Measurements from ENCODE around the gene WTAP. TPM values are rescaled to one million over a fixed set of nuclear protein-coding genes. Genes with fewer than 3 reads are reported as not detected.

The WTAP gene
- total and polyA plus RNA-seq, 5 donors from 2014 or later, result 145 to 177 (median 150) TPM

DNA sequence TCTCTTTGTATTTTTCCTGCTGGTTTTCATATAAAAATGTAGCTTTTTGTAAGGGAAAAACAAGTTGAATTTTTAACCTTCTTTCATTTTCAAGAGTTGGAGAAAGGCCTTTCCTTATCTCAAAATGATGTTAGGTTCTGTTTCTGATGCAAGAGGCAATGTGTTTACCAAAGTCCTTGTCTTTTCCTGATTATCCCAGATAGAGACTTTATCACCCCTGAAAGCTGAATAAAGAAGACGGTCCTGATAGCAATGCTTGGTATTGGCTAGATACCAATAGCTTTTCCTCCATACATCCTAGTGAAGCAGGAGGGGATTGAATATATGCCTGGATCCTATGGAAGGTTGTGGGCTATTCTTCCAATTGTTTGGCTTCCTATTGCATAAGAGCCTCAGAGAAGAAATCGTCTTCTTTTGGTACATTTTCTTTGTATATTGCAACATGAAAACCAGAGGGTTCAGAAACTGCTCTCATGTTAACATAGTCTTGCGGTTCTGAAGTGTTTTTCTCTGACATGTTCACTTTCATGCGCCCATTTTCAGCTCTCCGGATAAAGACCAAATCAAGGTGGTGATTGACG, 78.2 kb downstream of the WTAP start:
- Mint-ChIP-seq H3K36me3 (peaks cover 13% of the 10 kb centered on the region), H3K27ac (no peak overlapping the region), H3K4me3 (no peak overlapping the region), H3K4me1 (no peaks in the 10 kb centered on the region), H3K9me3 (no peaks in the 10 kb centered on the region), H3K27me3 (no peaks in the 10 kb centered on the region)
- Histone ChIP-seq H3K36me3 (ENCODE audit: control insufficient read depth, insufficient read depth, low read length) (no peaks in the 10 kb centered on the region), H3K27me3 (ENCODE audit: control insufficient read depth, insufficient read depth, low read length) (no peaks in the 10 kb centered on the region), H3K9me3 (ENCODE audit: control insufficient read depth in 2 of 2, low read length in 2 of 2) (no peaks in the 10 kb centered on the region), H3K4me3 (ENCODE audit: low read depth, low read length) (no peak overlapping the region), H3K27ac (ENCODE audit: insufficient read depth, low read length, poor library complexity, severe bottlenecking) (no peak overlapping the region), H3K4me1 (ENCODE audit: control insufficient read depth, insufficient read depth, low read length, poor library complexity, severe bottlenecking) (no peaks in the 10 kb centered on the region)
- ATAC-seq (ENCODE audit: low read depth in 2 of 2), result no peak
- DNase-seq, result no peak

Other genes with a start within 250 kb of the WTAP start
- 187 TPM for gene SOD2, start 34.3 kb upstream of the WTAP start, total RNA-seq
- gene SOD2, start 34.3 kb upstream of the WTAP start, polyA plus RNA-seq, result 100 to 1,000 TPM; 112 to 144 (median 136) TPM
- 29.6 TPM for gene ACAT2, start 34.5 kb downstream of the WTAP start, total RNA-seq
- 10 to 100 TPM; 40.8 to 66.0 (median 50.2) TPM for gene ACAT2, start 34.5 kb downstream of the WTAP start, polyA plus RNA-seq
- 205 TPM for gene TCP1, start 62.1 kb downstream of the WTAP start, total RNA-seq
- gene TCP1, start 62.1 kb downstream of the WTAP start, polyA plus RNA-seq, result 100 to 1,000 TPM in 2 of 4 donors, 10 to 100 TPM in 2; 83.6 to 121 (median 99.9) TPM
- gene MRPL18, start 63.0 kb downstream of the WTAP start, total RNA-seq, result 21.7 TPM
- 100 to 1,000 TPM in 2 of 4 donors, 10 to 100 TPM in 2; 86.9 to 122 (median 103) TPM for gene MRPL18, start 63.0 kb downstream of the WTAP start, polyA plus RNA-seq
- gene PNLDC1, start 72.8 kb downstream of the WTAP start, total RNA-seq, result not detected
- under 1 TPM in 1 of 4 donors, not detected in 3; 0.21 TPM for gene PNLDC1, start 72.8 kb downstream of the WTAP start, polyA plus RNA-seq
- not detected for gene MAS1, start 163.5 kb downstream of the WTAP start, total RNA-seq
- not detected for gene MAS1, start 163.5 kb downstream of the WTAP start, polyA plus RNA-seq
- gene IGF2R, start 241.6 kb downstream of the WTAP start, total RNA-seq, result 71.2 TPM
- 10 to 100 TPM in 2 of 4 donors, 1 to 10 TPM in 2; 8.8 to 13.4 (median 9.8) TPM for gene IGF2R, start 241.6 kb downstream of the WTAP start, polyA plus RNA-seq

All from CD4-positive, CD25-positive, alpha-beta regulatory T cell (primary cell).